IPS DF 4.7 (cell line): ENCODE data around the gene ALS2.
"Not testable (repeated sequence)": the region's sequence is repeated elsewhere in the genome, so short reads cannot be mapped to it uniquely, and the experiment has no call there.

ENCODE experiments used
- DNase-seq: peaks from one replicate; pipeline ENCODE4 v3.0.0-alpha.2; 2013; ENCODE audit warnings: low spot score; ENCODE audit errors: extremely low read depth

The ALS2 gene

GRCh38 chr2:201678401-201678800 lies 102.3 kb downstream of the ALS2 start:
- DNase-seq = no peak

- DNase-seq = no peak
Observed at GRCh38 chr2:201675454-201675853, 105.3 kb downstream of the ALS2 start.

GRCh38 chr2:201674794-201675193 lies 105.9 kb downstream of the ALS2 start:
- no peak for DNase-seq

- DNase-seq = no peak
Observed at GRCh38 chr2:201674298-201674697, 106.4 kb downstream of the ALS2 start.

GRCh38 chr2:201673546-201673945 lies 107.2 kb downstream of the ALS2 start:
- DNase-seq = no peak

- DNase-seq = not testable (repeated sequence)
Observed at GRCh38 chr2:201671205-201671604, 109.5 kb downstream of the ALS2 start.

GRCh38 chr2:201669865-201670264 lies 110.9 kb downstream of the ALS2 start:
- no peak for DNase-seq

GRCh38 chr2:201668402-201668910 lies 112.3 kb downstream of the ALS2 start:
- DNase-seq = no peak

- DNase-seq = no peak
Observed at GRCh38 chr2:201664334-201664733, 116.4 kb downstream of the ALS2 start.

- DNase-seq = no peak
Observed at GRCh38 chr2:201661366-201661765, 119.4 kb downstream of the ALS2 start.

- DNase-seq = no peak
Observed at GRCh38 chr2:201660293-201660895, 120.3 kb downstream of the ALS2 start.

- DNase-seq = no peak
Observed at GRCh38 chr2:201656740-201657139, 124.0 kb downstream of the ALS2 start.

- DNase-seq = no peak
Observed at GRCh38 chr2:201656102-201656501, 124.6 kb downstream of the ALS2 start.

- no peak for DNase-seq
Observed at GRCh38 chr2:201654616-201655384, 125.9 kb downstream of the ALS2 start.

- no peak for DNase-seq
Observed at GRCh38 chr2:201653221-201653620, 127.5 kb downstream of the ALS2 start.
